Measurements from ENCODE around the gene ADAM12.

GRCh38 chr10:126058507-126058906 is 329.8 kb downstream of the ADAM12 start:
- TF ChIP-seq, protein P1, sequence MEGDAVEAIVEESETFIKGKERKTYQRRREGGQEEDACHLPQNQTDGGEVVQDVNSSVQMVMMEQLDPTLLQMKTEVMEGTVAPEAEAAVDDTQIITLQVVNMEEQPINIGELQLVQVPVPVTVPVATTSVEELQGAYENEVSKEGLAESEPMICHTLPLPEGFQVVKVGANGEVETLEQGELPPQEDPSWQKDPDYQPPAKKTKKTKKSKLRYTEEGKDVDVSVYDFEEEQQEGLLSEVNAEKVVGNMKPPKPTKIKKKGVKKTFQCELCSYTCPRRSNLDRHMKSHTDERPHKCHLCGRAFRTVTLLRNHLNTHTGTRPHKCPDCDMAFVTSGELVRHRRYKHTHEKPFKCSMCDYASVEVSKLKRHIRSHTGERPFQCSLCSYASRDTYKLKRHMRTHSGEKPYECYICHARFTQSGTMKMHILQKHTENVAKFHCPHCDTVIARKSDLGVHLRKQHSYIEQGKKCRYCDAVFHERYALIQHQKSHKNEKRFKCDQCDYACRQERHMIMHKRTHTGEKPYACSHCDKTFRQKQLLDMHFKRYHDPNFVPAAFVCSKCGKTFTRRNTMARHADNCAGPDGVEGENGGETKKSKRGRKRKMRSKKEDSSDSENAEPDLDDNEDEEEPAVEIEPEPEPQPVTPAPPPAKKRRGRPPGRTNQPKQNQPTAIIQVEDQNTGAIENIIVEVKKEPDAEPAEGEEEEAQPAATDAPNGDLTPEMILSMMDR (IDR thresholded peaks at IDR 0.05; ENCODE audit: poor library complexity, severe bottlenecking), result no peak
- no peak for TF ChIP-seq RAD21 (conservative IDR thresholded peaks at IDR 0.05)
- no peak for TF ChIP-seq EP300 (conservative IDR thresholded peaks at IDR 0.05; ENCODE audit: poor library complexity, severe bottlenecking)
- no peak for TF ChIP-seq POLR2AphosphoS5 (IDR thresholded peaks at IDR 0.05)
